ENCODE results near the gene SSBP2.

The SSBP2 gene

GRCh38 chr5:81435023-81435422, 315.9 kb downstream of the SSBP2 start:
- TF ChIP-seq NFIC (IDR thresholded peaks at IDR 0.05) (no peak), TEAD4 (IDR thresholded peaks at IDR 0.05) (no peak), RAD21 (IDR thresholded peaks at IDR 0.05; ENCODE audit: low read depth) (no peak), FOXM1 (IDR thresholded peaks at IDR 0.05; ENCODE audit: borderline replicate concordance, low read depth) (no peak), CEBPB (IDR thresholded peaks at IDR 0.05) (no peak), YY1 (IDR thresholded peaks at IDR 0.05; ENCODE audit: low read depth) (no peak), CREB1 (IDR thresholded peaks at IDR 0.05; ENCODE audit: low read depth) (no peak), EGR1 (IDR thresholded peaks at IDR 0.05) (no peak), TAF1 (IDR thresholded peaks at IDR 0.05; ENCODE audit: low read depth) (no peak)

- TF ChIP-seq ZBTB7A (IDR thresholded peaks at IDR 0.05; ENCODE audit: low read depth) (no peak), NFIC (IDR thresholded peaks at IDR 0.05) (no peak), TCF12 (IDR thresholded peaks at IDR 0.05; ENCODE audit: low read depth) (no peak), CEBPB (IDR thresholded peaks at IDR 0.05) (no peak), YY1 (IDR thresholded peaks at IDR 0.05; ENCODE audit: low read depth) (no peak), CREB1 (IDR thresholded peaks at IDR 0.05; ENCODE audit: low read depth) (no peak), EP300 (IDR thresholded peaks at IDR 0.05; ENCODE audit: borderline replicate concordance) (no peak), TAF1 (IDR thresholded peaks at IDR 0.05; ENCODE audit: low read depth) (no peak), EGR1 (IDR thresholded peaks at IDR 0.05) (no peak), FOXM1 (IDR thresholded peaks at IDR 0.05; ENCODE audit: borderline replicate concordance, low read depth) (no peak), RAD21 (IDR thresholded peaks at IDR 0.05; ENCODE audit: low read depth) (no peak), TEAD4 (IDR thresholded peaks at IDR 0.05) (no peak)
- TF ChIP-seq, protein P1, sequence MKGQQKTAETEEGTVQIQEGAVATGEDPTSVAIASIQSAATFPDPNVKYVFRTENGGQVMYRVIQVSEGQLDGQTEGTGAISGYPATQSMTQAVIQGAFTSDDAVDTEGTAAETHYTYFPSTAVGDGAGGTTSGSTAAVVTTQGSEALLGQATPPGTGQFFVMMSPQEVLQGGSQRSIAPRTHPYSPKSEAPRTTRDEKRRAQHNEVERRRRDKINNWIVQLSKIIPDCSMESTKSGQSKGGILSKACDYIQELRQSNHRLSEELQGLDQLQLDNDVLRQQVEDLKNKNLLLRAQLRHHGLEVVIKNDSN (IDR thresholded peaks at IDR 0.05), result no peak
- TF ChIP-seq, protein P2, sequence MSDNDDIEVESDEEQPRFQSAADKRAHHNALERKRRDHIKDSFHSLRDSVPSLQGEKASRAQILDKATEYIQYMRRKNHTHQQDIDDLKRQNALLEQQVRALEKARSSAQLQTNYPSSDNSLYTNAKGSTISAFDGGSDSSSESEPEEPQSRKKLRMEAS (IDR thresholded peaks at IDR 0.05), result no peak
- TF ChIP-seq, protein P3, sequence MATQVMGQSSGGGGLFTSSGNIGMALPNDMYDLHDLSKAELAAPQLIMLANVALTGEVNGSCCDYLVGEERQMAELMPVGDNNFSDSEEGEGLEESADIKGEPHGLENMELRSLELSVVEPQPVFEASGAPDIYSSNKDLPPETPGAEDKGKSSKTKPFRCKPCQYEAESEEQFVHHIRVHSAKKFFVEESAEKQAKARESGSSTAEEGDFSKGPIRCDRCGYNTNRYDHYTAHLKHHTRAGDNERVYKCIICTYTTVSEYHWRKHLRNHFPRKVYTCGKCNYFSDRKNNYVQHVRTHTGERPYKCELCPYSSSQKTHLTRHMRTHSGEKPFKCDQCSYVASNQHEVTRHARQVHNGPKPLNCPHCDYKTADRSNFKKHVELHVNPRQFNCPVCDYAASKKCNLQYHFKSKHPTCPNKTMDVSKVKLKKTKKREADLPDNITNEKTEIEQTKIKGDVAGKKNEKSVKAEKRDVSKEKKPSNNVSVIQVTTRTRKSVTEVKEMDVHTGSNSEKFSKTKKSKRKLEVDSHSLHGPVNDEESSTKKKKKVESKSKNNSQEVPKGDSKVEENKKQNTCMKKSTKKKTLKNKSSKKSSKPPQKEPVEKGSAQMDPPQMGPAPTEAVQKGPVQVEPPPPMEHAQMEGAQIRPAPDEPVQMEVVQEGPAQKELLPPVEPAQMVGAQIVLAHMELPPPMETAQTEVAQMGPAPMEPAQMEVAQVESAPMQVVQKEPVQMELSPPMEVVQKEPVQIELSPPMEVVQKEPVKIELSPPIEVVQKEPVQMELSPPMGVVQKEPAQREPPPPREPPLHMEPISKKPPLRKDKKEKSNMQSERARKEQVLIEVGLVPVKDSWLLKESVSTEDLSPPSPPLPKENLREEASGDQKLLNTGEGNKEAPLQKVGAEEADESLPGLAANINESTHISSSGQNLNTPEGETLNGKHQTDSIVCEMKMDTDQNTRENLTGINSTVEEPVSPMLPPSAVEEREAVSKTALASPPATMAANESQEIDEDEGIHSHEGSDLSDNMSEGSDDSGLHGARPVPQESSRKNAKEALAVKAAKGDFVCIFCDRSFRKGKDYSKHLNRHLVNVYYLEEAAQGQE (IDR thresholded peaks at IDR 0.05; ENCODE audit: low read depth), result no peak
These were observed 320.9 kb downstream of the SSBP2 start for GRCh38 chr5:81429985-81430384.

- TF ChIP-seq YY1 (IDR thresholded peaks at IDR 0.05; ENCODE audit: low read depth) (no peak), NFIC (IDR thresholded peaks at IDR 0.05) (no peak), CEBPB (IDR thresholded peaks at IDR 0.05) (no peak), FOXM1 (IDR thresholded peaks at IDR 0.05; ENCODE audit: borderline replicate concordance, low read depth) (no peak), TEAD4 (IDR thresholded peaks at IDR 0.05) (no peak), EP300 (IDR thresholded peaks at IDR 0.05; ENCODE audit: borderline replicate concordance) (no peak), TAF1 (IDR thresholded peaks at IDR 0.05; ENCODE audit: low read depth) (no peak), CREB1 (IDR thresholded peaks at IDR 0.05; ENCODE audit: low read depth) (no peak), EGR1 (IDR thresholded peaks at IDR 0.05) (no peak), RAD21 (IDR thresholded peaks at IDR 0.05; ENCODE audit: low read depth) (no peak), TCF12 (IDR thresholded peaks at IDR 0.05; ENCODE audit: low read depth) (no peak)
- TF ChIP-seq, protein P2 (IDR thresholded peaks at IDR 0.05), result no peak
- TF ChIP-seq, protein P3 (IDR thresholded peaks at IDR 0.05; ENCODE audit: low read depth), result no peak
- TF ChIP-seq, protein P1 (IDR thresholded peaks at IDR 0.05), result no peak
These were observed 321.5 kb downstream of the SSBP2 start for GRCh38 chr5:81429363-81429762.

DNA sequence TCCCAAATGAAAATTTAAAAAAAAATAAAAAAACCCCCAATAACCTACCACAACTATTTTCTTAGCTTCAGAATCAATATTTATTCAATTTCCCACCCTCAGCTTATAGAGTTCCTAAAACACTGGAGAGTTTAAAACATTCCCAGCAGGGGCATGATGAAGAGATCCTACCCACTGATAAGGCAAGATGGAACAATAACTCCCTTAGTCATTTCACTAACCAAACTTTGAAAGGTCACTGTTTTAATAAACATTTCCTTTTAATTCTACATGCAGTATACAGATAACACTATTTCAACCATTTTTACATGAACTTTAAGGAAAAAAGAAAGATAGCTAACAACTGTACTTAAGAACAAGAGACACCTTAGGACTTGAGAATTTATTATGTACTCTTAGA, 322.0 kb downstream of the SSBP2 start:
- TF ChIP-seq, protein P2 (IDR thresholded peaks at IDR 0.05), result no peak
- TF ChIP-seq TEAD4 (IDR thresholded peaks at IDR 0.05) (no peak), CEBPB (IDR thresholded peaks at IDR 0.05) (no peak), TAF1 (IDR thresholded peaks at IDR 0.05; ENCODE audit: low read depth) (no peak), EP300 (IDR thresholded peaks at IDR 0.05; ENCODE audit: borderline replicate concordance) (no peak)

GRCh38 chr5:81428446-81428845, 322.5 kb downstream of the SSBP2 start:
- no peak for TF ChIP-seq CREB1 (IDR thresholded peaks at IDR 0.05; ENCODE audit: low read depth)
- TF ChIP-seq ZBTB7A (IDR thresholded peaks at IDR 0.05; ENCODE audit: low read depth), result no peak
- no peak for TF ChIP-seq RAD21 (IDR thresholded peaks at IDR 0.05; ENCODE audit: low read depth)
- no peak for TF ChIP-seq EP300 (IDR thresholded peaks at IDR 0.05; ENCODE audit: borderline replicate concordance)
- TF ChIP-seq, protein P2 (IDR thresholded peaks at IDR 0.05), result no peak
- no peak for TF ChIP-seq TCF12 (IDR thresholded peaks at IDR 0.05; ENCODE audit: low read depth)
- TF ChIP-seq CEBPB (IDR thresholded peaks at IDR 0.05), result no peak
- no peak for TF ChIP-seq FOXM1 (IDR thresholded peaks at IDR 0.05; ENCODE audit: borderline replicate concordance, low read depth)

All from Ishikawa (cell line).